ENCODE data around the gene NFAM1.
A peak's percentile ranks its signal among the peaks of the same experiment; 100 is the strongest.

Gene NFAM1

DNA sequence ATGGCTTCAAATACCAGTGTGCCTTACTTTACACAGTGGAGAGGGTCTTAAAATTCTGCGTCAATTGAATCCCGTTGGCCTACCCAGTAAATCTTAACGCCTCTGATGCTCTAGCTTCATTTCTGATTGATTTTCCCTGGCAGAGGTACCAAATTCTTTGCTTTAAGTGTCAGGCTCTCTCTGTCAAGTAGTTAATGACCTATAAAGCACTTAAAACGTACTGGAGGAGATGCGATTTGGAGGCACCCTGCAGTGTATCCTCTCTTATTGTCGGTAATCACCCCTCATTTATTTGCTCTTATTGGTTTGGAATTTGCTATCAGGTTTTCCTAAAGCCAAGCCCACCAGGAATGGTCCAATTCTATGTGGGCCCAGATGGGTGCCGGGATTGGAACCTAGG is 59.2 kb downstream of the NFAM1 start:
- no peak overlapping the region for H3K4me3 ChIP-seq (ENCODE audit: low read depth, low read length)
- TF ChIP-seq, protein P1, sequence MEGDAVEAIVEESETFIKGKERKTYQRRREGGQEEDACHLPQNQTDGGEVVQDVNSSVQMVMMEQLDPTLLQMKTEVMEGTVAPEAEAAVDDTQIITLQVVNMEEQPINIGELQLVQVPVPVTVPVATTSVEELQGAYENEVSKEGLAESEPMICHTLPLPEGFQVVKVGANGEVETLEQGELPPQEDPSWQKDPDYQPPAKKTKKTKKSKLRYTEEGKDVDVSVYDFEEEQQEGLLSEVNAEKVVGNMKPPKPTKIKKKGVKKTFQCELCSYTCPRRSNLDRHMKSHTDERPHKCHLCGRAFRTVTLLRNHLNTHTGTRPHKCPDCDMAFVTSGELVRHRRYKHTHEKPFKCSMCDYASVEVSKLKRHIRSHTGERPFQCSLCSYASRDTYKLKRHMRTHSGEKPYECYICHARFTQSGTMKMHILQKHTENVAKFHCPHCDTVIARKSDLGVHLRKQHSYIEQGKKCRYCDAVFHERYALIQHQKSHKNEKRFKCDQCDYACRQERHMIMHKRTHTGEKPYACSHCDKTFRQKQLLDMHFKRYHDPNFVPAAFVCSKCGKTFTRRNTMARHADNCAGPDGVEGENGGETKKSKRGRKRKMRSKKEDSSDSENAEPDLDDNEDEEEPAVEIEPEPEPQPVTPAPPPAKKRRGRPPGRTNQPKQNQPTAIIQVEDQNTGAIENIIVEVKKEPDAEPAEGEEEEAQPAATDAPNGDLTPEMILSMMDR (conservative IDR thresholded peaks at IDR 0.05; ENCODE audit: low read depth, low read length) = no peak
- DNase-seq (ENCODE audit: low read depth) = no peak

DNA sequence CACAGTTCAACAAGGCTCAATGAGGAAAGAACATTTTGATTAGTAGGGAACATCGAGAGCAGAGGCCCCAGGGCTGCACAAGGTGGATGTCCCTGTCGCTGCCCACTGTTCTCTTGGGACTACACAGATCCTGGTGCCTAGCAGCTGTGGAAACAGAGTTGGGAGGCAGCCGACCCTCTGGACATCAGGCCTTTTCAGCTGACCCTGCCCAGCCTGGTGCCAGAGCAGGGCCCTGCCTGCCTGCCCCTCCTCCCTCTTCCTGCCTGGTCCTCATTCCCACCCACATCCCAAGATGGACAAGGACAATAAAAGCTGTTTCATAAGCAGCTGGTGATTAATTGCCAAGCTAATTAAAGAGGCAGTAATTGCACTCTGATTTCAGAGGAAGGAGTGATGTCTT is 60.7 kb downstream of the NFAM1 start:
- DNase-seq (ENCODE audit: low read depth) = no peak
- TF ChIP-seq, protein P1 (conservative IDR thresholded peaks at IDR 0.05; ENCODE audit: low read depth, low read length) = no peak
- no peak overlapping the region for H3K4me3 ChIP-seq (ENCODE audit: low read depth, low read length)

DNA sequence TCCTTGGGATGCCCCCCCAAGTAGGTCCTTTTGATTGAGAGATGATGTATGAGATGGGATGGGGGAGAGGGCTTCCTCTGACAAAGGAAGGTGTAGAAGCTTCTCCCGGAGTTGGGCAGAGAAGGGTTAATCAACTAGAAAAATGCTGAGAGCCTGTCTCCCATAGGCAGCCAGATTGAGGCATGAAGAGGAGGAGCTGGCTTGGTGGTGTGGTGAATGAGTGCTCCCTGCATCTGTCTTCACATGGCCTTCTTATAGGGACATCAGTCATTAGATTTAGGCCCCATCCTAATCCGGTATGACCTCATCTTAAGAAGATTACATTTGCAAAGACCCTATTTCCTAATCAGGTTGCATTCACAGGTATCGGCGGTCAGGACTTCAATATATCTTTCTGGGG is 61.1 kb downstream of the NFAM1 start:
- no peak for DNase-seq (ENCODE audit: low read depth)
- no peak overlapping the region for H3K4me3 ChIP-seq (ENCODE audit: low read depth, low read length)
- TF ChIP-seq, protein P1 (conservative IDR thresholded peaks at IDR 0.05; ENCODE audit: low read depth, low read length) = no peak

DNA sequence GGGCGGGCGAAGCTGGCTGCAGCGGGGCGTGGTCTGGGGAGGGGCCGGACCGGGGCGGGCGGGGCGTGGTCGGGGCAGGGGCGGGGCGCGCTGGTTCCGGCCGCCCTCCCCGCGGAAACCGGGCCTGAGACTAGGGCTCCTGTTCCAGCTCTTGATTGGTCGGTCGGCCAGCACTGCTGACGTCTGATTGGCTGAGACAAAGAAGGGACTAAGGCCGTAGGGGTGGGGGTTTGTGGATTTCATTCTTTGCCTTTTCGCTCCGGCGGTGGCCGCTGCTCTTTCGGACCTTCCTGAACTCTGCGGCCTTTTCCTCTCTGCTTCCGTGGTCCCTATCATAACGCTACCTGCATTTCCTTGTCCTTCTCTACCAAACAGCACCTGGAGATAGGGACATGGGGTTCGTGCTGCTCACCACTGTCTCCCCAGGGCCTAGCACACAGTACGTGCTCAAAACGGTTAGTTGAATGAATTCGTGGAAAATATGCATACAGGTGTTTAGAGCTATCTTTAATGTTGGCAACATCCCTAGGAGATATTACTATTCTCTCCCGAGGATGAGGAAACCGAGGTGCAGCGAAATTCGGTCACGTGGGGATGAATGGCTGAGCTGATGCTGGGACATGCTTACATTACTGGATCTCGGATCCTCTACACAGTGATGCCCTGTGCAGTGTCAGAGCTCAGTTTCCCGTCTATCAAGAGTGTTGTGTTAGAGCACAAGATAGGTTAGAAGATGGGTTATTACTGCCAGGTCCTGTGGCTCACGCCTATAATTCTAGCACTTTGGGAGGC is 62.8 kb downstream of the NFAM1 start:
- TF ChIP-seq, protein P1 (conservative IDR thresholded peaks at IDR 0.05; ENCODE audit: low read depth, low read length) = no peak
- DNase-seq (ENCODE audit: low read depth) = peak; percentile 87
- peak overlapping the region; percentile 55 for H3K4me3 ChIP-seq (ENCODE audit: low read depth, low read length)

DNA sequence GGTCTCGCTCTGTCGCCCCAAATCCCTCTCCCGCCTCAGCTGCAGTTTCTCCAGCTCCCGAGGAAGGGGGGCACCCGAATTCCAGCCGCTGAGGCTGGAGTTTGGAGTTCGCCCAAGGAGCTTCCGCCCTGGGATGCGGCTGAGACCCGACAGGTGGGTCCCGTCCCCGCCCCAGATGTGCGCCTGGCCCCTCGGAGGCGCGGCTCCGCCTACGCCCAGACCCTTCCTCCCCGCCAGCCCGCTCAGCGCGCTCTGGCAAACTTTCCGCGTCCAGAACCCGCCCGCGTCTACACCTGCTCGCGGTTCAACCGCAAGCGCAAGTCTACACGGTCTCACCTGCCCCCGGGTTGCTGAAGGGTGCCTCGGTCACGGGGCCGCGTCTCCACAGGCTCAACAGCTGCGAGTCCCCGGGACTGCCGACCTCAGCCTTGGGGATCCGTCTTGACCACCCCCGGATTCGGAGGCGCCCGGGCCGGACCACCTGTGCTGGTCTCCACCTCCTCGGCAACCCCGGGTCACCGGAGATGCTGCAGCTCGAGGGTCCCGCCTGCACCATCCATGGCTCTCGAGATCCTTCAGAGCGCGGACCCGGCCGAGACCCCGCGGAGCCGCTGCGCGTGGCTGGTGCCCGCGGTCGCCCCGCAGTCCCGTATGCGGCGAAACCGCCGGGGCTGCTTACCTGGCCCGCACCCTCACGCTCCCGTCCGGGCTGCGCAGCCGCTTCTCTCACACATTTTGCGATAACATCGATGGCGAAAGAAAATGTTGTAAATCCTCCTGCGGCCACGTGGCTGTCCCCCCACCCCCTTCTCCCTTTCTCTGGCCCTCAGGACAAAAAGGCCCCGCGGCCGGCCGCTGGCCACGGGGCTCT is 63.6 kb downstream of the NFAM1 start:
- DNase-seq (ENCODE audit: low read depth) = no peak
- TF ChIP-seq, protein P1 (conservative IDR thresholded peaks at IDR 0.05; ENCODE audit: low read depth, low read length) = no peak
- peak overlapping the region; percentile 44 for H3K4me3 ChIP-seq (ENCODE audit: low read depth, low read length)

DNA sequence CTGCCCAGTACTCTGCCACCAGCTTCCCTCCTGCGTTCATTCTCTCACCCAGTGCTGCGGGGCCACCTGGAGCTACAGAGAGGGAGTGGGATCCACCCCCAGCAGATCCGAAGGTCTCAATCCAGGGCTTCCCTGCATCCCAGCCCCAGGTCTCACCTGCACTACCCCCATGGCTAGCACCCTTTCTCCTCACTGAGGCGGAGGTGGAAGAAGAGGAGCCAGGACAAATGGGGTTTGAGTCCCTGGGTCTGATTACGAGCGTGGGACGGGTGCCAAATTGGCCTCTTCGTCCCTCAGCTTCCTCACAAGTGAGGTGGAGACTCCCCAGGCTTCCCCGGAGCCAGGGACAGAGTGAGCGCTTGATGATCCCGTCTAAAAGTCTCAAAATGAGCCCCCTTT is 64.2 kb downstream of the NFAM1 start:
- TF ChIP-seq, protein P1 (conservative IDR thresholded peaks at IDR 0.05; ENCODE audit: low read depth, low read length) = no peak
- no peak for DNase-seq (ENCODE audit: low read depth)
- H3K4me3 ChIP-seq (ENCODE audit: low read depth, low read length) = no peak overlapping the region
